GM13977 (cell line): ENCODE data around the gene ABLIM2.

Source experiments
- DNase-seq: peaks from one replicate; pipeline ENCODE4 v3.0.0; 2012; ENCODE audit warnings: low spot score
- in situ Hi-C: fragments of 300-500 bp; cut with MboI; formaldehyde crosslinking; loops from one replicate; pipeline ENCODE4 v1.12.0; 2022; ENCODE audit warnings: low sequenced_read_pairs, low pct_unique_long_range_greater_than_20kb, mixed read lengths, inconsistent platforms; ENCODE audit not compliant: unreplicated experiment
- TF ChIP-seq, protein P1 (sequence below): IDR thresholded peaks from 2 replicates; pipeline ENCODE4 v1.5.1; 2012; ENCODE audit warnings: mild to moderate bottlenecking, control low read depth; ENCODE audit not compliant: insufficient read depth; ENCODE audit errors: extremely low read depth, missing control alignments

Gene ABLIM2

DNA sequence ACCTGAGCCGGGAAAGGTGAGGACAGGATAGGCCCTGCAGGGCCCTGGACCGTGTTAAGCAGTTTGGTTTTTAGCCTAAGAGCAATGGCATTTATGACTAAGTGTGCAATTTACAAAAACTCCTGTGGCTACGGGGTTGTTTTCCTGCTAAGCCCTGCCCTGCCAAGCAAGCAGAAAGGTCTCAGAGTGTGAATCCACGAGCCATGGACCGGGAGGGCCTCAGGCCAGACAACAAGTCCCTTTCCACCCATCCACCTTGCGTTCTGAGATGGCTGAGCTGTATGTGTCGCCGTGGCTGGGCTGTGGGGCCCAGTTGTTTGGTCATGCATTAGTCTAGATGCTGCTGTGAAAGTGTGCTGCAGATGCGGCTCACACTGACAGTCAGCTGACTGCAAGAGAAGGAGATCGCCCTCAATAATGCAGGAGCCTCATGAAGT, 185.1 kb downstream of the ABLIM2 start:
- DNase-seq, result no peak
- in situ Hi-C loops, result no loop called here
- TF ChIP-seq, protein P1, sequence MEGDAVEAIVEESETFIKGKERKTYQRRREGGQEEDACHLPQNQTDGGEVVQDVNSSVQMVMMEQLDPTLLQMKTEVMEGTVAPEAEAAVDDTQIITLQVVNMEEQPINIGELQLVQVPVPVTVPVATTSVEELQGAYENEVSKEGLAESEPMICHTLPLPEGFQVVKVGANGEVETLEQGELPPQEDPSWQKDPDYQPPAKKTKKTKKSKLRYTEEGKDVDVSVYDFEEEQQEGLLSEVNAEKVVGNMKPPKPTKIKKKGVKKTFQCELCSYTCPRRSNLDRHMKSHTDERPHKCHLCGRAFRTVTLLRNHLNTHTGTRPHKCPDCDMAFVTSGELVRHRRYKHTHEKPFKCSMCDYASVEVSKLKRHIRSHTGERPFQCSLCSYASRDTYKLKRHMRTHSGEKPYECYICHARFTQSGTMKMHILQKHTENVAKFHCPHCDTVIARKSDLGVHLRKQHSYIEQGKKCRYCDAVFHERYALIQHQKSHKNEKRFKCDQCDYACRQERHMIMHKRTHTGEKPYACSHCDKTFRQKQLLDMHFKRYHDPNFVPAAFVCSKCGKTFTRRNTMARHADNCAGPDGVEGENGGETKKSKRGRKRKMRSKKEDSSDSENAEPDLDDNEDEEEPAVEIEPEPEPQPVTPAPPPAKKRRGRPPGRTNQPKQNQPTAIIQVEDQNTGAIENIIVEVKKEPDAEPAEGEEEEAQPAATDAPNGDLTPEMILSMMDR, result no peak

DNA sequence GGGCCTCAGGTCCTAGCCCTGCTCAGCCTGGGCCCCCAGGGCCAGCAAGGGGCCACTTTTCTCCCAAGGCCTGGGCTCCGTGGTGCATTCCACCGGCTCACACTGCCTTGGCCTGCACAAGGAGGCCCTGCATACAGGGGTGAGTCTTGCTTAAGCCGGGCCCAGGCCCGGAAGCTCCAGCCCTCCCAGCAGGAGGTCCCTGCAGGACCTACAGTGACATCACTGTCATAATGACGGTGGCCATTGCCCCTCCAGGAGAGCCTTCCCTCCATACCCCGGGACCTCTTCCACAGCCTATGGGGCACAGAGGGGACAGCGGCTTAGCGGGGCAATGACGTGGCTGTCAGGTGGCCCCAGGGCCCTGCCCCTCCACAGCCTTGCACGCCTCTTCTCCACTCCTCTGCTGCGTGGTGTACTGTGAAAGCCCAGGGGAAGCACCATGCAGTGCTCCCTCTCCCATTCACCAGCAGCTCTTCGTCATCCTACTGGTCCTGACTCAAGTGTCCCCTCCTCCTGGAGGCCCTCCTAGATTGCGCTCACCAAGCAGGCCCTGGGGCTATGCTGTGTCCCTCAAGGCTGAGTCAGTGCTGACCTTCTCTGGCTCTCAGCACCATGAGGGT, 186.6 kb downstream of the ABLIM2 start:
- in situ Hi-C loops, result no loop called here
- TF ChIP-seq, protein P1, result no peak
- no peak for DNase-seq

DNA sequence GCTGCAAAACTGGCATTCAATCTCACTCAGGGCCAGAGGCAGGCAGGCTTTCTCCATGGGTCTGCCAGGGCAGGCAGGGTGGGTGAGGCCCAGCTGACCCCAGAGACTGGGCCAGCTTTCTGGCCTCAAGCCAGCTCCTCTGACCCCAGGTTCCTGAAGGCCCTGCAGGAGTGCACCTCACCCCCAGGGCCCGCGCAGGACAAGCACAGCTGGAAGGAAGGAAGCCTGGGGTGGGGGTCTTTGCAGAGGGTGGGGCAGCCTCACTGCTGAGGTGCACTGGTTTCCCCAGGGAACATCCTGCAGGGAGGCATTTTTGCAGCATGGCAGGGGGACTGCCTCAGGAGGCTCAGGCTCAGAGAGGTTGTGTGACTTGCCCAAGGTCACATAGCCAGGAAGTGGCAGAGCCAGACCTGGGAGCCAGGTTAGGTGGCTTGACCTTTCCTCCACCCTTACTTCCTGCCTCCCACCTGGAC, 187.4 kb downstream of the ABLIM2 start:
- no peak for DNase-seq
- in situ Hi-C loops, result no loop called here
- TF ChIP-seq, protein P1, result no peak

DNA sequence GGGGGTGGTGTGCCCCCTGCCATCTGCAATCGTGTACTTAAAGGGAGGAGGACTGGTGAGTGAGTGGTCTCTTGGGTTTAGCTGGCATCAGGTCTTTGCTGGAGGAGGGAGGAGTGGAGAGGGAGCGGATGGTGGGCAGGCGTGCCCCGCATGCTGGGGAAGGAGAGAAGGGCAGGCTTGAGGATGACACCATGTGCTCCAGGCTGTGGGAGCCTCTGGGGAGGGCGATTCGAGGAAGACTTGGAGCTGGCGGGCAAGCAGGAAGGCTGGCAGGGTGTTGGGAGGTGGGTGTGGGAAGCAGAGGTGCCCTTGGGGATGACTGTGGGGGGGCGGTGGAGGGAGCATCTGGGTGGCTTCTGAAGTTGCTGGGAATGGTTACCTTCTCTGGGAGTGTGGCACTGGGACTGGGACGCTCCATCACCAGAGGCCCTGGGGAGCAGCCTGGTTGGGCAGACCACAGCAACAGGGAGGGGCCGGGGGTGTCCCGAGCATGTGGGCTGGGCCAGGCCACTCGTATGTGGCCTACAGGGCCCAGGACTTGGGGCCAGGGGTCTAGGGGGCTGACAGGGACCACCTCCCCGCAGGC, 188.2 kb downstream of the ABLIM2 start:
- TF ChIP-seq, protein P1, result no peak
- DNase-seq, result peak; percentile 26
- in situ Hi-C loops, result no loop called here

DNA sequence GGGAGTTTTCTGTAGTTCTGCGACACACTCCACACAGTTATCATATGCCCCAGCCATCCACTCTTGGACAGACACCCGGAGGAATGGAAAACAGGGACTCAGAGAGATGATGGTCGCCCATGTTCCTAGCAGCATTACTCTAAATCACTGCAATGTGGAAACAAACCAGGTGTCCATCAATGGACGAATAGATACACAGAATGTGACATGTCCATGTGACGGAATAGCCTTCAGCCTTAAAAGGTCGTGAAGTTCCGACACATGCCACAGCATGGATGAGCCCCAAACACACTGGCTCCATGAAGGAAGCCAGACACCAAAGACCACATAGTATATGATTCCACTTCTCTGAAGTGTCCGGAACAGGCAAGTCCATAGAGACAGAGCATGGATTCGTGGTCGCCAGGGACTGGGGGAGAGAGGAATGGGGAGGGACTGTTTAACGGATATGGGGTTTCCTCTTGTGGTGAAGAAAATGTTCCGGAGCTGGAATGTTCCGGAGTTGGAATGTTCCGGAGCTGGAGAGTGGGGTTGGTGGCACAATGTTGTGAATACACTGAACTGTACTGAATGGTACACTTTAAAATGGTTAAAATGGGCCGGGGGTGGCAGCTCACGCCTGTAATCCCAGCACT, 190.2 kb downstream of the ABLIM2 start:
- DNase-seq, result no peak
- in situ Hi-C loops, result no loop called here
- TF ChIP-seq, protein P1, result no peak

DNA sequence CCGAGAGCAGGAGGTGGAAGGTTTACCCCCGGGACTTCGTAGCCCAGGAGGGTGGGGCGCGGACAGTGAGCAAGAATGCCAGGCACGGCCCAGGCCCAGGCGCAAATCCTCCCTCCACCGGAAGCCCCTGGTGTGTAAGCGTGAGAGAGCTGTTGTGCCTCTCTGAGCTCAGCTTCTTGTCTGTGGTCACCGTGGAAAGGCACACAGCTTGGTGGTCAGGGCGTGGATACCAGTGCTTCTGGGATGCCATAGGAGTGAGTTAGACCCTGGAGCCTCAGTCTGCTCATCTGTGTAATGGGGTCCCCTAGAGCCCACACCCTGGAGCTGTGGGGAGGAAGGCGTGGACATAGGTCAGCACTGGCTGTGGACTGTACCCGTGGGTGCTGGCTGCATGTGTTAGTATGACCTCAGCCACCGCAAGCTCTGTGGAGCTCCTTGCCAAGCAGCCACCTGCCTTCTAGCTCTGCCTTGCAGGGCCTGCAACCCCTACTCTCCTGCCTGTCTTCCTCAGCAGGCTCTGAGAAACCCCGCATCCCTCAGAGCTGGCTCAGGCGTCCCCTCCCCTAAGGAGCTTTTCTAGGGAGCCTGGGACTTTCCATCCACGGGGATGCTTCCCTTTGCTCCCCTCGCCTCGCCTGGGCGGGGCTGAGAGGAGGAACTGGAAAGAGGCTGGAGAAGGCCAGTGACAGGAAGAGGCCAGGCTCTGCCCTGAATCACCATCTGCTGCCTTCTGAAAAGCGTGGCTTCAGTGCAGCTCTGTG, 190.9 kb downstream of the ABLIM2 start:
- TF ChIP-seq, protein P1, result no peak
- in situ Hi-C loops, result no loop called here
- no peak for DNase-seq
